ENCODE results near the gene SMIM22. TPM values are rescaled to one million over a fixed set of nuclear protein-coding genes. Genes with fewer than 3 reads are reported as not detected.

SMIM22 gene
- total RNA-seq, 1 experiment from 2014 or later, result not detected

GRCh38 chr16:4765511-4766474 lies 29.4 kb upstream of the SMIM22 start:
- H3K9me3 ChIP-seq (ENCODE audit: low read length), result no peaks in the 10 kb centered on the region
- peaks cover 4% of the 10 kb centered on the region; the same call in 1 of the 2 replicates for H3K36me3 ChIP-seq (ENCODE audit: insufficient read depth, low read length)
- peaks cover 22% of the 10 kb centered on the region for H3K79me2 ChIP-seq (ENCODE audit: low read length)
- no peak overlapping the region for H2AFZ ChIP-seq (ENCODE audit: low read length)
- no peak for DNase-seq
- no peaks in the 10 kb centered on the region for H4K20me1 ChIP-seq (ENCODE audit: insufficient read depth, low read depth, low read length)
- H3K27ac ChIP-seq (ENCODE audit: low read length), result no peak overlapping the region
- peak overlapping the region; percentile 97 for H3K9ac ChIP-seq (ENCODE audit: low read length)
- H3K9me2 ChIP-seq (replicated peaks; ENCODE audit: insufficient read depth, low read length), result no peaks in the 10 kb centered on the region
- H3K4me3 ChIP-seq (ENCODE audit: low read length), result peak overlapping the region; percentile 100
- no peaks in the 10 kb centered on the region for H3K27me3 ChIP-seq (ENCODE audit: low read length)
- H3K4me1 ChIP-seq (ENCODE audit: low read length), result peaks cover 27% of the 10 kb centered on the region
- H3K4me2 ChIP-seq (ENCODE audit: low read depth, low read length, poor library complexity, severe bottlenecking), result peak overlapping the region; percentile 91

DNA sequence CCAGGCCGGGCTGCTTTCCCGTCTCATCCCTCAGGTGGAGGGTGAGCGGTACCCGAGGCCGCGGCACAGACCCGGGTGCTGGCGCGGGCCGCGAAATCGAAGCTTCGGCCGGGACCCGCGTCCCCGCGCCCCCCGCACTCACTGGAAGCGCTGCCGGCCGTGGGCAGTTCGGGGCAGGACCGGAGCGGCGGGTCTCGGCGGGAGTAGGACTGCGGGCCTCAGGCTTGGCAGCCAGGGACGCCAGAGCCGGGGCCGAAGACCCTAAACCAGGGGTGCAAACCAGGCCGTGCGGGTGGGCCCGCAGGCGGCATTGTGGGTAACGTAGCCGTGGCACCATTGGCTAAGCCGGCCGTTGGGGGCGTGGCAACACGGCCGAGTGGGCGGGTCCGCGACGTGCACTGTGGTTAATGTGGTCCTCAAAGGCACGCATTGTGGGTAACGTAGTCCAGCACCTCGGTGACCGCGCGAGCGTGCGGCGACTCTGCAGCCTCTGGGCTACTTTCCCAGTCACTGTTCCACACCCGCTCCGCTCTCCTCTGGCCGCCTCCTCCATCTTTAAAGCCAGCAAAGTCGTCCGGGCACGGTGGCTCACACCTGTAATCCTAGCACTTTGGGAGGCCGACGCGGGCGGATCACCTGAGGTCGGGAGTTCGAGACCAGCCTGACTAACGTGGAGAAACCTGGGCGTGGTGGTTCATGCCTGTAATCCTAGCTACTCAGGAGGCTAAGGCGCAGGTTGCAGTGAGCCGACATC lies 28.1 kb upstream of the SMIM22 start, which contains the start of gene ZNF500:
TSS of gene ZNF500 (minus strand) at position 288 of the 754 bp plus-strand sequence. CDS start 1,184 bp downstream, outside the sequence.
- Histone ChIP-seq H3K9ac (ENCODE audit: low read length) (peak within 1 kb of the TSS; percentile 97), H3K9me2 (replicated peaks; ENCODE audit: insufficient read depth, low read length) (no peaks in the 10 kb centered on the region), H3K4me3 (ENCODE audit: low read length) (peak within 1 kb of the TSS; percentile 100), H3K36me3 (ENCODE audit: insufficient read depth, low read length) (peaks cover 4% of the 10 kb centered on the region; the same call in 1 of the 2 replicates), H3K79me2 (ENCODE audit: low read length) (peaks cover 22% of the 10 kb centered on the region), H3K27me3 (ENCODE audit: low read length) (no peaks in the 10 kb centered on the region), H3K9me3 (ENCODE audit: low read length) (no peaks in the 10 kb centered on the region), H3K4me1 (ENCODE audit: low read length) (peaks cover 27% of the 10 kb centered on the region), H4K20me1 (ENCODE audit: insufficient read depth, low read depth, low read length) (no peaks in the 10 kb centered on the region), H3K27ac (ENCODE audit: low read length) (no peak within 1 kb of the TSS), H2AFZ (ENCODE audit: low read length) (peak within 1 kb of the TSS; percentile 97), H3K4me2 (ENCODE audit: low read depth, low read length, poor library complexity, severe bottlenecking) (peak within 1 kb of the TSS; percentile 91)
- DNase-seq, result peak; percentile 98

DNA sequence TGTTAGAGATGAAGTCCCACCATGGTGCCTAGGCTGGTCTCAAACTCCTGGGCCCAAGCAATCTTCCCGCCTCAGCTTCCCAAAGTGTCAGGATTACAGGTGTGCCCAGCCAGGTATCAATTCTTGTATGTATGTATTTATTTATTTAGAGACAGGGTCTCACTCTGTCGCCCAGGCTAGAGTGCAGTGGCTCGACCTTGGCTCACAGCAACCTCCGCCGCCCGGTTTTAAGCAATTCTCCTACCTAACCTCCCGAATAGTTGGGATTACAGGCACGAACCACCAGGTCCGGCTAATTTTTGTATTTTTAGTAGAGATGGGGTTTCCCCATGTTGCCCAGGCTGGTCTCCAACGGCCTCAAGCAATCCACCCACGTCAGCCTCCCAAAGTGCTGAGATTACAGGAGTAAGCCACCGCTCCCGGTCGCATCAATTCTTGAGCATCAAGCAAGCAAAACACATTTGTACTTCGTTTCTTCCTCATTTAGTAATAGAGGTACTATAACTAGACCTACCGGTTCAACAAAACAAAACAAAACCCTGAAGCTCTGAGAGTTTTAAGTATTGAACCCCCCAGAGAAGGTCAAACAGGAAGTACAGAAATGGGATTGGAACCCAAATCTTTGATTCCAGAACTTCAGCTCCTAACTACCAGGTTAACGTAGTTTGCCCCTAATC lies 27.2 kb upstream of the SMIM22 start:
- Histone ChIP-seq H3K27ac (ENCODE audit: low read length) (no peak overlapping the region), H2AFZ (ENCODE audit: low read length) (peak overlapping the region; percentile 71)
- peak; percentile 64 for DNase-seq

GRCh38 chr16:4768549-4769305 lies 26.4 kb upstream of the SMIM22 start:
- Histone ChIP-seq H3K36me3 (ENCODE audit: insufficient read depth, low read length) (peaks cover 2% of the 10 kb centered on the region; the same call in 1 of the 2 replicates), H3K4me3 (ENCODE audit: low read length) (peak overlapping the region; percentile 72), H3K9me2 (replicated peaks; ENCODE audit: insufficient read depth, low read length) (no peaks in the 10 kb centered on the region), H3K4me1 (ENCODE audit: low read length) (peaks cover 27% of the 10 kb centered on the region), H3K9me3 (ENCODE audit: low read length) (no peaks in the 10 kb centered on the region), H3K4me2 (ENCODE audit: low read depth, low read length, poor library complexity, severe bottlenecking) (peak overlapping the region; percentile 91), H3K27ac (ENCODE audit: low read length) (no peak overlapping the region), H3K27me3 (ENCODE audit: low read length) (no peaks in the 10 kb centered on the region), H3K9ac (ENCODE audit: low read length) (peak overlapping the region; percentile 97), H2AFZ (ENCODE audit: low read length) (peak overlapping the region; percentile 71), H4K20me1 (ENCODE audit: insufficient read depth, low read depth, low read length) (no peaks in the 10 kb centered on the region), H3K79me2 (ENCODE audit: low read length) (peaks cover 22% of the 10 kb centered on the region)
- peak; percentile 94 for DNase-seq

More for the DNA sequence above, 27.2 kb upstream of the SMIM22 start:
- Histone ChIP-seq H3K4me3 (ENCODE audit: low read length) (peak overlapping the region; percentile 72), H3K4me2 (ENCODE audit: low read depth, low read length, poor library complexity, severe bottlenecking) (peak overlapping the region; percentile 91), H3K4me1 (ENCODE audit: low read length) (peaks cover 27% of the 10 kb centered on the region), H3K9me3 (ENCODE audit: low read length) (no peaks in the 10 kb centered on the region), H3K36me3 (ENCODE audit: insufficient read depth, low read length) (peaks cover 4% of the 10 kb centered on the region; the same call in 1 of the 2 replicates), H3K9ac (ENCODE audit: low read length) (peak overlapping the region; percentile 97), H4K20me1 (ENCODE audit: insufficient read depth, low read depth, low read length) (no peaks in the 10 kb centered on the region), H3K9me2 (replicated peaks; ENCODE audit: insufficient read depth, low read length) (no peaks in the 10 kb centered on the region), H3K79me2 (ENCODE audit: low read length) (peaks cover 22% of the 10 kb centered on the region), H3K27me3 (ENCODE audit: low read length) (no peaks in the 10 kb centered on the region)

- no peaks in the 10 kb centered on the region for H3K36me3 ChIP-seq (ENCODE audit: insufficient read depth, low read length)
- DNase-seq, result no peak
- no peak overlapping the region for H3K27ac ChIP-seq (ENCODE audit: low read length)
- H3K4me2 ChIP-seq (ENCODE audit: low read depth, low read length, poor library complexity, severe bottlenecking), result peak overlapping the region; percentile 91
- H3K4me1 ChIP-seq (ENCODE audit: low read length), result peaks cover 27% of the 10 kb centered on the region
- H3K27me3 ChIP-seq (ENCODE audit: low read length), result no peaks in the 10 kb centered on the region
- H3K9me2 ChIP-seq (replicated peaks; ENCODE audit: insufficient read depth, low read length), result no peaks in the 10 kb centered on the region
- peaks cover 22% of the 10 kb centered on the region for H3K79me2 ChIP-seq (ENCODE audit: low read length)
- no peak overlapping the region for H3K9ac ChIP-seq (ENCODE audit: low read length)
- H4K20me1 ChIP-seq (ENCODE audit: insufficient read depth, low read depth, low read length), result no peaks in the 10 kb centered on the region
- peak overlapping the region; percentile 71; the same call in 1 of the 2 replicates for H2AFZ ChIP-seq (ENCODE audit: low read length)
- H3K9me3 ChIP-seq (ENCODE audit: low read length), result no peaks in the 10 kb centered on the region
- peak overlapping the region; percentile 72; the same call in 1 of the 2 replicates for H3K4me3 ChIP-seq (ENCODE audit: low read length)
These were observed 25.9 kb upstream of the SMIM22 start for GRCh38 chr16:4769306-4769638.

GRCh38 chr16:4771646-4772045 lies 23.5 kb upstream of the SMIM22 start:
- no peaks in the 10 kb centered on the region for H4K20me1 ChIP-seq (ENCODE audit: insufficient read depth, low read depth, low read length)
- no peak overlapping the region for H3K4me3 ChIP-seq (ENCODE audit: low read length)
- H3K27ac ChIP-seq (ENCODE audit: low read length), result no peak overlapping the region
- no peaks in the 10 kb centered on the region for H3K9me3 ChIP-seq (ENCODE audit: low read length)
- H3K9me2 ChIP-seq (replicated peaks; ENCODE audit: insufficient read depth, low read length), result no peaks in the 10 kb centered on the region
- H3K9ac ChIP-seq (ENCODE audit: low read length), result no peak overlapping the region
- H3K4me2 ChIP-seq (ENCODE audit: low read depth, low read length, poor library complexity, severe bottlenecking), result no peak overlapping the region
- peaks cover 17% of the 10 kb centered on the region for H3K4me1 ChIP-seq (ENCODE audit: low read length)
- H3K36me3 ChIP-seq (ENCODE audit: insufficient read depth, low read length), result no peaks in the 10 kb centered on the region
- H2AFZ ChIP-seq (ENCODE audit: low read length), result no peak overlapping the region
- H3K79me2 ChIP-seq (ENCODE audit: low read length), result peaks cover 3% of the 10 kb centered on the region
- no peak for DNase-seq
- H3K27me3 ChIP-seq (ENCODE audit: low read length), result no peaks in the 10 kb centered on the region

DNA sequence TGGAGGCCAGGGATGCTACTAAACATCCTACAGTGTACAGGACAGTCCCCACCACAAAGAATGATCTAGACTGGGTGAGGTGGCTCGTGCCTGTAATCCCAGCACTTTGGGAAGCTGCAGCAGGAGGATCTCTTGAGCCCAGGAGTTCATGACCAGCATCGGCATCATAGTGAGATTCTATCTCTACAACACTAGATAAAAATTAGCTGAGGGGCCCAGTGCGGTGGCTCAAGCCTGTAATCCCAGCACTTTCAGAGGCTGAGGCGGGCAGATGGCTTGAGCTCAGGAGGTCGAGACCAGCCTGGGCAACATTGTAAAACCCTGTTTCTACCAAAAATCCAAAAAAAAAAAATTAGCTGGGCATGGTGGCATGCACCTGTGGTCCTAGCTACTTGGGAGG lies 22.8 kb upstream of the SMIM22 start:
- Histone ChIP-seq H3K4me2 (ENCODE audit: low read depth, low read length, poor library complexity, severe bottlenecking) (no peak overlapping the region), H3K4me1 (ENCODE audit: low read length) (peaks cover 15% of the 10 kb centered on the region), H3K27ac (ENCODE audit: low read length) (no peak overlapping the region), H3K9ac (ENCODE audit: low read length) (no peak overlapping the region), H3K9me2 (replicated peaks; ENCODE audit: insufficient read depth, low read length) (no peaks in the 10 kb centered on the region), H3K79me2 (ENCODE audit: low read length) (no peaks in the 10 kb centered on the region), H3K9me3 (ENCODE audit: low read length) (no peaks in the 10 kb centered on the region), H3K4me3 (ENCODE audit: low read length) (no peak overlapping the region), H2AFZ (ENCODE audit: low read length) (no peak overlapping the region), H4K20me1 (ENCODE audit: insufficient read depth, low read depth, low read length) (no peaks in the 10 kb centered on the region), H3K36me3 (ENCODE audit: insufficient read depth, low read length) (no peaks in the 10 kb centered on the region), H3K27me3 (ENCODE audit: low read length) (no peaks in the 10 kb centered on the region)
- DNase-seq, result no peak
